ENCODE measurements around the gene HEMGN. TPM values are rescaled to one million over a fixed set of nuclear protein-coding genes. Genes with fewer than 3 reads are reported as not detected.

The HEMGN gene
- not detected in 2 replicates for total RNA-seq

DNA sequence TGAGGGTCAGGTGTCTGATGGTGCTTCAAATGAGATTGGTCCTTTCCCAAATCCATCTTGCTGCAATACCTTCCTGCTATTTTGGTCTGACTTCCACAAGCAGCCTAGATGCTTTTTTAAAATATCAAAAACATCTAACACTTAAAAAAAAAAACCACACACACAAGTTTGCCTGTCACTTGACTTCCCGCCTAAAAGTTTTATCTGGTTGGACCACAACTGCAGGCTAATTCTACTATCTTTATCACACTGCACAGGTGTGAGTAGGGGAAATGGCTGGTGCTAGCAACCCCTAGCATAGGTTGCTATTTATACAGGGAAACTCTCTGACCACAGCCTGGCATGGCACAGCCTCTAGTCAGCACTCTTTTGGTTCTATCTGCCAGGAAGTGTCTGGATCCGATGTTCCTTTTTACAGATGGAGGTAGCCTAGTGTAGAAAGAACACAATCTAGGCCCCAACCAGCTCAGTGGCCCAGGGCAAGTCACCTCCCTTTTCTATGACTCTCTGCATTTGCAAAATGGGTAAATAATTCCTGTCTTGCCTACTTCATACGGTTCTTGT lies at the start of gene HEMGN:
TSS of gene HEMGN (minus strand) at position 92 of the 564 bp plus-strand sequence. CDS start at position 56, 36 bp downstream.

GRCh38 chr9:97982683-97983588 lies 45.0 kb upstream of the HEMGN start, which contains the start of gene ANP32B:
TSS of gene ANP32B (plus strand) at chr9:97983341. CDS start at chr9:97983556, 215 bp downstream.

GRCh38 chr9:97921959-97922724 lies 15.8 kb downstream of the HEMGN start, which contains the start of gene TRMO:
TSS of gene TRMO (minus strand) at chr9:97922500. CDS start at chr9:97922493, 7 bp downstream.

Other genes starting within 250 kb of the HEMGN start
- gene XPA, start 240.8 kb downstream of the HEMGN start, total RNA-seq, result 5.5 and 7.5 TPM in 2 replicates
- 3.8 and 7.9 TPM in 2 replicates for gene FOXE1, start 84.9 kb downstream of the HEMGN start, total RNA-seq
- 21.2 and 24.1 TPM in 2 replicates for gene TRMO, start 15.7 kb downstream of the HEMGN start, total RNA-seq
- 13.0 and 29.1 TPM in 2 replicates for gene ANP32B, start 45.2 kb upstream of the HEMGN start, total RNA-seq
- 43.2 and 82.7 TPM in 2 replicates for gene NANS, start 118.6 kb upstream of the HEMGN start, total RNA-seq
- gene TRIM14, start 181.1 kb upstream of the HEMGN start, total RNA-seq, result 4.1 and 16.7 TPM in 2 replicates